DMS79 treated with DMSO at 0.1 percent for 48 hours (cell line): Measurements from ENCODE around the gene RPL10A.
"Not testable (repeated sequence)": the region's sequence is repeated elsewhere in the genome, so short reads cannot be mapped to it uniquely, and the experiment has no call there.

Experiments used
- DNase-seq: peaks from one replicate; lab custom pipeline; 2025; lab: John Stamatoyannopoulos, UW

RPL10A gene

GRCh38 chr6:35512740-35513139, 44.5 kb downstream of the RPL10A start, which contains the start of gene TULP1:
Gene TULP1, minus strand, starts transcription at chr6:35512896. Its CDS starts 38 bp downstream, at chr6:35512858.
- DNase-seq = no peak

- no peak for DNase-seq
Measured at GRCh38 chr6:35514587-35514986, 46.4 kb downstream of the RPL10A start.

- not testable (repeated sequence) for DNase-seq
Measured at GRCh38 chr6:35515939-35516338, 47.7 kb downstream of the RPL10A start.

- DNase-seq = no peak
Measured at GRCh38 chr6:35516712-35517111, 48.5 kb downstream of the RPL10A start.

- not testable (repeated sequence) for DNase-seq
Measured at GRCh38 chr6:35517978-35518377, 49.8 kb downstream of the RPL10A start.

GRCh38 chr6:35518566-35519312, 50.5 kb downstream of the RPL10A start:
- DNase-seq = no peak

- DNase-seq = no peak
Measured at GRCh38 chr6:35519313-35520015, 51.3 kb downstream of the RPL10A start.
